Motor neuron (in vitro differentiated cells): Measurements from ENCODE around the gene ERC2. TPM values are rescaled to one million over a fixed set of nuclear protein-coding genes. Genes with fewer than 3 reads are reported as not detected.
A peak's percentile ranks its signal among the peaks of the same experiment; 100 is the strongest.

Experiments used
- ATAC-seq, 8 experiments: fragments of 200-7000 bp; cut with Tn5 transposase; replicated peaks in 6 of 8; 2 replicates each; pipeline ENCODE4 v1.8.0; 2021; ENCODE audit warnings: mild to moderate bottlenecking in 8 of 8, moderate library complexity in 8 of 8
- H3K27ac ChIP-seq, 2 donors: fragments of 250-450 bp; sonication (Bioruptor Pico); 2 replicates each; pipeline ENCODE4 v1.9.0; 2021; ENCODE audit warnings: antibody characterized with exemption in 2 of 2, mild to moderate bottlenecking in 2 of 2, moderate library complexity in 1 of 2
- H3K4me1 ChIP-seq, 2 donors: fragments of 250-450 bp; sonication (Bioruptor Pico); replicated peaks in 1 of 2; 2 replicates each; pipeline ENCODE4 v1.6.1; 2021; ENCODE audit warnings: antibody characterized with exemption in 2 of 2, mild to moderate bottlenecking in 2 of 2, moderate library complexity in 1 of 2
- H3K4me3 ChIP-seq, 5 donors: fragments of 250-450 bp; sonication (Bioruptor Pico); 2 replicates each; pipeline ENCODE4 v1.9.0; 2021; ENCODE audit warnings: antibody characterized with exemption in 5 of 5, mild to moderate bottlenecking in 5 of 5, moderate library complexity in 4 of 5
- WGBS, 10 experiments: fragments of 450-650 bp; shearing (Covaris generic); methylation state at CpG; one replicate each; pipeline ENCODE4 v1.0.0; 2022; 5-methylcytosine and 5-hydroxymethylcytosine counted together
- in situ Hi-C, 9 experiments: fragments of 400-800 bp; cut with MboI; loops; one replicate each; pipeline ENCODE4 v1.15.0; 2021; ENCODE audit warnings: low sequenced_read_pairs in 9 of 9, low pct_unique_long_range_greater_than_20kb in 2 of 9; ENCODE audit not compliant: unreplicated experiment in 9 of 9
- total RNA-seq, 8 experiments: library from RNA; unstranded; fragments of 300-600 nt; gene quantifications; 2 replicates each; pipeline versions ENCODE4 v1.2.3 to v1.2.4, GENCODE V29; 2022

The ERC2 gene
- total RNA-seq, 8 experiments from 2014 or later, result 1.0 to 28.0 (median 18.2) TPM

DNA sequence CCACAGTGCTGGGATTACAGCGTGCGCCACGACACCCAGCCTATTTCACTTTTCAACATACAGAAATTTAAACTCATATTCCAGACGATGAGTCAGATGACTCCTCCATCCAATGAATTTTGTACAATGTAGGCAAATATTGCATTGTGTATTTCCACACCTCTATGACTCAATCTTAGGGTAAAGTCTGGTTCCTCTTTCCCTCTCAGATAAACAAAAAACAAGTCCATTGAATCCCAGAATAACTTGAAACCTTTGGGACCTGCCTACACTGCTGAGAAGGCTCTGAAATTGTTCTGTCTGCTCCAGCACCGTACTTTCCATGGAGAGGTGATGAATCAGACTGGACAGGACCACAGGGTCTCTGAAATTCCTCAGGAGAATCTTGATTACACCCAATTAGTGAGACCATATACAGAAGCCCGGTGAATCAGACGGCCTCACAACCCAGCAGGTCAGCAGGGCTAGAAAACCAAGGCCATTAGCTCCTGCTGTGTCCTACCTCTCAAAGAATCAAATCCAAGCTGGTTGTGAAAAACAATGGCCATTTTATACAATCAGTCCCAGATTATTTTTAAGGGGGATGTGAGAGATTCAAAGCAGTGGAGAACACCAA lies 112.6 kb downstream of the ERC2 start:
- Histone ChIP-seq H3K4me1 (no peaks in the 10 kb centered on the region), H3K27ac (no peak overlapping the region), H3K4me3 (no peak overlapping the region)
- no peak for ATAC-seq
- WGBS, 10 experiments, result 33 to 96% (median 76%) methylated on average over 1 to 5 of the region's 7 CpGs; no CpG with 5 or more reads in 1 of the 10 experiments
- in situ Hi-C loops, result no loop called here

DNA sequence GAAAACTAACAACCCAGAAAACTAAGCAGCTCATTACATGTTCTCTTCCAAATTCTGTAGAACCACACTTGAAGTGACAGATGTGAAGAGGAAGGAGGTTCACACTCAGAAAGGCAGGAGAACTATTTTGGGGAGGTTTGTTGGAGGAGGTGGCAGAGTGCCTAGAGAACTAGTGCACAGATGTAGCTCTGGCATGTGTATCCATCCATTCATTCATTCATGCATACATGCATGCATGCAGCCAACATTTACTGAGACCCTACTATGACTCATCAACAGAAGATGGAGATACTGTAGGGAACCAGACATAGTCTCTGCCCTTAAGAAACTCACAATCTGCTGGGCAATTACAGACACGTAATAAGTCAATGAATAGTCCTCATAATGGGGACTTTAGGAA lies 116.7 kb downstream of the ERC2 start:
- no peak overlapping the region for H3K27ac ChIP-seq

DNA sequence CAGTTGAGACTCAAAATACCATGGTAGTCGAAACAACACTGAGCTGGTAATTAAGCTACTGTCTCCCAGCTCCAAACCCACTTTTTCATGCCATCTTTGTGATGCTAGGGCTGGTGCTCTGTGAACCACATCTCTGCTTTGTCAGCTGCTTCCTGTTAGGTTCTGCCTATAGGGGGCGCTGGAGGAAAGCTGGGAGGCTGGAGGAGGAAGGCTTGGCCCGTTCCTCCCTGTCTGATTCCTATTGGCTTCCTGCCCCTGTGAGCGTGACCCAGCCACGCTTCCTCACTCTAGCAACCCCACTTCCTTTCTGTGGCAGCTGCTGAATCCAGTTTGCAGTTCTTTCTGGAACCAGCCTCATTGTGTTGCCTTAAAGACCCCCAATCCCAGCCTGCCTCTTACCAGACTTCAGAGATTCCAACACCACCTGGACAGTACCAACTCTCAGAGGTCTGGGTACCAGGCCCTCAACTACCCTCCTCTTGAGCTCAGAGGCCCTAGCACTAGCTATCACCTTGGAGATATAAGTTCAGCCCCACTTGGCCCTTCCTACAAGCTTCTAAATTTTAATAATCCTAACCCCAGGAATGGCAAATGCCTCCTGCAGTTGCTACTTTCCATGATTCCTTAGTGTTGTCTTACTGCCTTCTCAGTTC lies 120.9 kb downstream of the ERC2 start:
- Histone ChIP-seq H3K27ac (no peak overlapping the region), H3K4me3 (no peak overlapping the region), H3K4me1 (peaks cover 0 to 6% of the 10 kb centered on the region in 2 donors)
- in situ Hi-C loops, result loop anchor here in 1 of 9 experiments (10.0 kb wide), 1 partner anchor 97 kb away; no protein-coding TSS in a partner anchor
- peak in 3 of 8 experiments; percentile 31 to 57 (median 52) for ATAC-seq
- WGBS, 10 experiments, result 0 to 100% (median 40%) methylated on average over 1 to 4 of the region's 5 CpGs; no CpG with 5 or more reads in 3 of the 10 experiments

More for the DNA sequence above, 116.7 kb downstream of the ERC2 start:
- ATAC-seq, result peak in 2 of 8 experiments; percentile 59 to 66
- no peak overlapping the region for H3K4me3 ChIP-seq
- in situ Hi-C loops, result no loop called here
- H3K4me1 ChIP-seq, result no peaks in the 10 kb centered on the region
- WGBS, 10 experiments, result 0 to 100% (median 45%) methylated on average over 1 of the region's 1 CpG; no CpG with 5 or more reads in 6 of the 10 experiments

DNA sequence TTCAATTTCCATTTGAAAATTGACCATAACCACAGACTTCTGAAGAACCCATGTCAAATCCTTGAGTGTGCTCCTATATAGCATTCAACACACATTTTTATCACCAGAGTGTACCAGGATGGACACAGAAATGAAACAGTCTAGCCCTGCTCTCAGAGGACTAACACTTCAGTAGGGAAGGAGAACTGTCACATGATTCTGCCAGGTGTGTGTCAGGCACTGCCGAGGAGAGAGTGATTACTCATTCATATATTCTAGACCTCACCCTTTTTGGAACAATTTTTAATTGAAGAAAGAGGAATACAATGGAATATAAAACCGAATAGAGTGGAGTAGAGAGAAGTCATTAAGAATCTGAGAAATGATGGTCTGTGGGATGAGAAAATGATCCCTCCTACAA lies 125.8 kb downstream of the ERC2 start:
- in situ Hi-C loops, result loop anchor here in 1 of 9 experiments (10.0 kb wide), 1 partner anchor 102 kb away; no protein-coding TSS in a partner anchor
- Histone ChIP-seq H3K4me1 (peaks cover 0 to 8% of the 10 kb centered on the region in 2 donors), H3K27ac (no peak overlapping the region), H3K4me3 (no peak overlapping the region)
- WGBS, 10 experiments, result 0 to 73% (median 21%) methylated on average over 1 to 2 of the region's 2 CpGs; no CpG with 5 or more reads in 4 of the 10 experiments
- peak in 1 of 8 experiments; percentile 38 for ATAC-seq

- Histone ChIP-seq H3K27ac (no peak overlapping the region), H3K4me3 (no peak overlapping the region), H3K4me1 (peaks cover 0 to 8% of the 10 kb centered on the region in 2 donors)
- ATAC-seq, result no peak
- WGBS, 10 experiments, result 20 to 100% (median 70%) methylated on average over 1 to 4 of the region's 4 CpGs; no CpG with 5 or more reads in 4 of the 10 experiments
- in situ Hi-C loops, result loop anchor here in 1 of 9 experiments (10.0 kb wide), 1 partner anchor 105 kb away; no protein-coding TSS in a partner anchor
Measured at GRCh38 chr3:56339671-56340070, 128.6 kb downstream of the ERC2 start.

- H3K4me3 ChIP-seq, result no peak overlapping the region
- 0 to 100% (median 88%) methylated on average over 1 to 2 of the region's 2 CpGs; no CpG with 5 or more reads in 2 of the 10 experiments for WGBS, 10 experiments
- peaks cover 0 to 8% of the 10 kb centered on the region in 2 donors for H3K4me1 ChIP-seq
- in situ Hi-C loops, result no loop called here
- H3K27ac ChIP-seq, result no peak overlapping the region
- no peak for ATAC-seq
Measured at GRCh38 chr3:56339244-56339643, 129.0 kb downstream of the ERC2 start.

DNA sequence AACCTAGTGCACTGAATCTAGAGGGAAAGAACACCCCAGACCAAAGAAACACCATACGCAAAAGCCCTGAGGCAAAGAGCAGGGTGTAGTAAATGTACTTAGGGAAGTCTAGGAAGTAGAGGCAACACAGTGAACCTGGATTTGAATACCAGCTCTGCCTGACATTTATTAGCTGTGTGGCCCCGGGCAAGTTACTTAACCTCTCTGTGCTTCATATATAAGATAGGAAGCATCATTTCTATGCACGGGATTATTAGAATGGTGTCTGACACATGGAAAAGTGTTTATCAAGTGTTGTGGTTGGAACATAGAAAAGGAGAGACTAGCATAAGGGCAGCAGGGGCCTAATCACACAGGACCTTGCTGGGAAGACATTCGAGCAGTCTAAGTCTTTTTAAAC lies 132.2 kb downstream of the ERC2 start:
- in situ Hi-C loops, result no loop called here
- Histone ChIP-seq H3K4me1 (no peaks in the 10 kb centered on the region), H3K4me3 (no peak overlapping the region), H3K27ac (no peak overlapping the region)
- 50 to 100% (median 100%) methylated on average over 1 to 3 of the region's 4 CpGs; no CpG with 5 or more reads in 3 of the 10 experiments for WGBS, 10 experiments
- no peak for ATAC-seq

- 20 to 100% (median 79%) methylated on average over 1 to 3 of the region's 3 CpGs; no CpG with 5 or more reads in 4 of the 10 experiments for WGBS, 10 experiments
- in situ Hi-C loops, result no loop called here
- Histone ChIP-seq H3K4me3 (no peak overlapping the region), H3K27ac (no peak overlapping the region), H3K4me1 (no peaks in the 10 kb centered on the region)
- no peak for ATAC-seq
Measured at GRCh38 chr3:56324473-56324872, 143.8 kb downstream of the ERC2 start.

GRCh38 chr3:56323986-56324420 lies 144.3 kb downstream of the ERC2 start:
- in situ Hi-C loops, result no loop called here
- Histone ChIP-seq H3K27ac (no peak overlapping the region), H3K4me3 (no peak overlapping the region), H3K4me1 (no peaks in the 10 kb centered on the region)
- WGBS, 10 experiments, result 0 to 88% (median 30%) methylated on average over 1 to 2 of the region's 2 CpGs; no CpG with 5 or more reads in 3 of the 10 experiments
- ATAC-seq, result peak in 7 of 8 experiments; percentile 94 to 97 (median 96)

GRCh38 chr3:56322862-56323261 lies 145.4 kb downstream of the ERC2 start:
- 29 to 100% (median 83%) methylated on average over 1 to 2 of the region's 2 CpGs; no CpG with 5 or more reads in 7 of the 10 experiments for WGBS, 10 experiments
- in situ Hi-C loops, result no loop called here

GRCh38 chr3:56321892-56322291 lies 146.4 kb downstream of the ERC2 start:
- no peaks in the 10 kb centered on the region for H3K4me1 ChIP-seq

More at GRCh38 chr3:56322862-56323261, 145.4 kb downstream of the ERC2 start:
- Histone ChIP-seq H3K4me3 (no peak overlapping the region), H3K4me1 (no peaks in the 10 kb centered on the region), H3K27ac (no peak overlapping the region)
- ATAC-seq, result no peak

DNA sequence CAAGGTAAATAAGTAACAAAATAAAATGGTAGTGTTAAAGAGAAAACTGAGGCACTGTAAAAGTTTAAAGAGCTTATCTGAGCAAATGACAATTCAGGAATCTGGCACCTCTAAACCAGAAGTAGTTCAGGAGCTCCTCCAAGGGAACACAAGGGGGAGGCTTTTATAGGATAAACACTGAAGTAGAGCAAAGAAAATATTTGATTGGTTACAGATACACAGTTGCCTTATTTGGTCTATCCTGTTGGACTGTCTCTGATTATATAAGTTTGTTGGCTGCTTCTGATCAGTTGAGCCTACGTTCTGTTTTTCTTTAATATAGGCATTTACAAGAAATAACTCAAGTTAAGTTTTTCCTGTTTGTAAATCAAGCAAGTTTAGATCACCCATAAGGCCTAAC lies 146.9 kb downstream of the ERC2 start:
- H3K27ac ChIP-seq, result no peak overlapping the region
- H3K4me3 ChIP-seq, result no peak overlapping the region
- peak in 1 of 8 experiments; percentile 47 for ATAC-seq
- 25 to 100% (median 75%) methylated on average over 1 of the region's 1 CpG; no CpG with 5 or more reads in 1 of the 10 experiments for WGBS, 10 experiments
- in situ Hi-C loops, result no loop called here
- H3K4me1 ChIP-seq, result no peaks in the 10 kb centered on the region

More at GRCh38 chr3:56321892-56322291, 146.4 kb downstream of the ERC2 start:
- in situ Hi-C loops, result no loop called here
- H3K27ac ChIP-seq, result no peak overlapping the region
- no peak overlapping the region for H3K4me3 ChIP-seq
- 50 to 100% (median 89%) methylated on average over 1 to 2 of the region's 2 CpGs; no CpG with 5 or more reads in 2 of the 10 experiments for WGBS, 10 experiments
- no peak for ATAC-seq

GRCh38 chr3:56320883-56321282 lies 147.4 kb downstream of the ERC2 start:
- H3K4me3 ChIP-seq, result no peak overlapping the region
- ATAC-seq, result no peak
- in situ Hi-C loops, result no loop called here
- H3K27ac ChIP-seq, result no peak overlapping the region
- whole genome bisulfite sequencing, 10 experiments, result 6 to 88% (median 62%) methylated on average over 1 to 5 of the region's 5 CpGs
- no peaks in the 10 kb centered on the region for H3K4me1 ChIP-seq
